VCaP (cell line): ENCODE results near the gene TMEM109.

ENCODE experiments used
- H3K27ac ChIP-seq: fragments of 450-650 bp; 2 replicates; pipeline ENCODE4 v1.5.1; 2017
- CTCF ChIP-seq: fragments of 450-650 bp; conservative IDR thresholded peaks from 2 replicates; pipeline ENCODE4 v1.5.1; 2017; ENCODE audit warnings: mild to moderate bottlenecking, moderate library complexity

TMEM109 gene

GRCh38 chr11:60914633-60915247 lies 782 bp downstream of the TMEM109 start:
- TF ChIP-seq CTCF, result no peak
- H3K27ac ChIP-seq, result peak overlapping the region; percentile 90

- H3K27ac ChIP-seq, result peak overlapping the region; percentile 90
- TF ChIP-seq CTCF, result peak; percentile 62
Measured at GRCh38 chr11:60915248-60915914, 1.4 kb downstream of the TMEM109 start.

GRCh38 chr11:60916669-60917206 lies 2.8 kb downstream of the TMEM109 start:
- H3K27ac ChIP-seq, result no peak overlapping the region
- no peak for TF ChIP-seq CTCF

- no peak for TF ChIP-seq CTCF
- no peak overlapping the region for H3K27ac ChIP-seq
Measured at GRCh38 chr11:60917267-60917666, 3.3 kb downstream of the TMEM109 start.

GRCh38 chr11:60918251-60918938 lies 4.4 kb downstream of the TMEM109 start:
- no peak overlapping the region for H3K27ac ChIP-seq
- TF ChIP-seq CTCF, result no peak

GRCh38 chr11:60918939-60919265 lies 4.9 kb downstream of the TMEM109 start:
- no peak overlapping the region for H3K27ac ChIP-seq
- no peak for TF ChIP-seq CTCF

- no peak overlapping the region for H3K27ac ChIP-seq
- TF ChIP-seq CTCF, result no peak
Measured at GRCh38 chr11:60919320-60919719, 5.4 kb downstream of the TMEM109 start.
